Measurements from ENCODE around the gene RANBP10. TPM values are rescaled to one million over a fixed set of nuclear protein-coding genes. Genes with fewer than 3 reads are reported as not detected.

The RANBP10 gene
- polyA plus RNA-seq, 3 donors: 7.9 to 8.8 (median 8.3) TPM

DNA sequence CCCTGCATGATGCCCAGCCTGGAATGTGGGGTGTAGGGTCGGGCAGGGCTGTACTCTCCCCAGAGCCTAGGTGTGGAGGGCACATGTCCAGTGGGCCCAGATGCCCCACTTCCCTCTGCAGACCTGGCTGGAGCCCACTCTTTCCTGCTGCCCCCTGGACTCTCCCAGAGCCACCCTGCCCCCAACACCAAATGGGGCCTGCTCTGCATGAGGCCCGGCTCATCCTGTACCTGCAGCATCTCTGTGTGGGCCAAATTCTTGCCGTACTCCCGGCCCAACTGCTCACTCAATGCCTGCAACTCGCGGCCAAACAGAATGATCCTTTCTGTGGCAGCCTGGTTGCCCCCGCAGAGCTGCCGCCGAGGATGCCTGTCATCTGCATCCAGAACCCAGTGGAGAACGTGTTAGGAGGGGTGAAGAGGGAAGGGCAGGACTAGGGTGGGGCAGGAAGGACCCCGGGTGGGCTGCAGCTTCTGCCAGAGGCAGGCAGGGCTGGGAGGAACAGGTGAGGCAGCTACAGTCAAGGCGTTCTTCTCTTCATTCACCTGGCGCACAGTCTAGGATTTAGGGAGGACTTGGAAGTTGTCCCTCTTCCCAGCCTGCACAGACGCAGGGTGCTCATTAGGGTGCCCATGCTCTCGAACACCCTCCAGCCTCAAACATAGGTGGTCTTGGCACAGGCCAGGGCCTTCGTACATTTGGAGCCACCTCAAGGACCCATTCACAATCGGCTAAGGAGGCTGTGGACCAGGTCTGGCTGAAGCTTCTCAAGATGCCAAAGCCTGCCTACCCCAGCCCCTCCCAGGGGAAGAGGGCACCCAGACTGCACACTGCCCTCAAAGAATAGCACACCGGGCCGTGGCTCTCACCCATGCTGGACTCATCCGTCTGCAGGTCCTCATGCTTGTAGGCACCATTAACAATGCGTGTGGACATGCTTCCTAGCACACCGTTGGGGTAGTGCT is 78.6 kb downstream of the RANBP10 start:
- no peak overlapping the region for H3K27ac ChIP-seq (ENCODE audit: low read depth, low read length)
- 91 to 94% (median 93%) methylated on average over 22 of the region's 22 CpGs for WGBS, 3 donors

DNA sequence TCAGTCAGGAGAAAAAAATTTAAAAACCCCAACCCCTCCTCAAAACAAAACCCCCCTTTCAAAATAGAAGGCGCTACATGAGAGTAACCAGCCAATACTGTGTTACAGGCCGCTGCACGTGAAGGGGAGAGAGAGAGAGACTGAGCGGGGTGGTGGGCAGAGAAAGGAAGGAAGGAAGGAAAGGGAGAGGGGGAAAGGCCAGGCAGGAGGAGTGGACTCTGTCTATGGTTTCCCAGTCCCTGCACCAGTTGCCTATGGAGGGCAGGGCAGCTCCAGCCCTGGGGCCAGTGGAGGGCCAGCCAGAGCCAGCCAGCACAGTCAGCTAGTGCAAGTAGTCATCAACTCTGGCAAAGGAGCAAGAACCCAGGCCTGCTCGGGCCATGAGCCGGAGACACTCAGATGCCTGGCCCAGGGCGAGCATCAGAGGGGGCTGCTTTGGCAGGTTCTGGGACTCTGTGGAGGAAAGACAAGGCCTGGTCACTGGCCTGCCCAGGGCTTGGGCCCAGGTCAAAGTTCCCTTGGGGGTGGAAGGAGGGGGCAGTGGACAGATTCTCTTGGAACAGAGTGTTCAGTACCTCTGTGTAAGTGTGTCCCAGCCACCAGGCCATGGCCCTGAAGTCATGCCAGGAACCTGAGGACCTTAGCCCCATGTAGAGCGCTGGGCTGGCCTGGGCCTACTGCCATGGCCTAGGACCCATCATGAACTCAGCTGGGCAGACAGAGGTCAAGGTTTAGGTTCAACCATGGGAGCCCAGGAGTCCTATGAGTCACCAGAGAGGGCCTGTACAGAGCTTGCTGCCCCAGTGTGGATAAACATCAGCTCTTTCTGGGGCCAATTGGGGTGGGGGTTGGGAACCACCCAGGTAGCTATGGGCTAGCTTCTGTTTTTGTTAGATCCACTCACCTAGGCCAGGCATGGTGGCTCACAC is 80.0 kb downstream of the RANBP10 start:
- WGBS, 3 donors: 91% methylated on average over 8 of the region's 8 CpGs
- no peak overlapping the region for H3K27ac ChIP-seq (ENCODE audit: low read depth, low read length)

DNA sequence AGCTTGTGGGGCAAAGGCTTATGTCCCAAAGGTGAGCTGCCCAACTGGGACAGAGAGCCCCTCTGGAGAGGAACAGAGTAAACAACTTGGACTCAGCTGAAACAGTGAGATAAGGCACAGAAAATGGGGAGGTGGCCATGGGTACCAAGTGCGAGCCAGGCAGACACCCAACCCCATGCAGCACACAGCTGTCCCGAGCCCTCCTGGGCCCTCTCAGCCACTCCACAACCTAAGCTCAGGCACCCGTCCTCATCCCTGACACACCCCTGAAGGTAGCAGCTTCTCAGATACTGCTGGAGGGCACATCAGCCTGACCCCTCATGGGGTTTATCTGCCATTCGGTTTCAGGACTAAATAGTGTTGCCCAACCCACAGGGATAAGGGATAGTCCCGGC is 82.5 kb downstream of the RANBP10 start:
- H3K27ac ChIP-seq (ENCODE audit: low read depth, low read length): no peak overlapping the region
- 88 to 91% (median 89%) methylated on average over 5 of the region's 5 CpGs for WGBS, 3 donors

DNA sequence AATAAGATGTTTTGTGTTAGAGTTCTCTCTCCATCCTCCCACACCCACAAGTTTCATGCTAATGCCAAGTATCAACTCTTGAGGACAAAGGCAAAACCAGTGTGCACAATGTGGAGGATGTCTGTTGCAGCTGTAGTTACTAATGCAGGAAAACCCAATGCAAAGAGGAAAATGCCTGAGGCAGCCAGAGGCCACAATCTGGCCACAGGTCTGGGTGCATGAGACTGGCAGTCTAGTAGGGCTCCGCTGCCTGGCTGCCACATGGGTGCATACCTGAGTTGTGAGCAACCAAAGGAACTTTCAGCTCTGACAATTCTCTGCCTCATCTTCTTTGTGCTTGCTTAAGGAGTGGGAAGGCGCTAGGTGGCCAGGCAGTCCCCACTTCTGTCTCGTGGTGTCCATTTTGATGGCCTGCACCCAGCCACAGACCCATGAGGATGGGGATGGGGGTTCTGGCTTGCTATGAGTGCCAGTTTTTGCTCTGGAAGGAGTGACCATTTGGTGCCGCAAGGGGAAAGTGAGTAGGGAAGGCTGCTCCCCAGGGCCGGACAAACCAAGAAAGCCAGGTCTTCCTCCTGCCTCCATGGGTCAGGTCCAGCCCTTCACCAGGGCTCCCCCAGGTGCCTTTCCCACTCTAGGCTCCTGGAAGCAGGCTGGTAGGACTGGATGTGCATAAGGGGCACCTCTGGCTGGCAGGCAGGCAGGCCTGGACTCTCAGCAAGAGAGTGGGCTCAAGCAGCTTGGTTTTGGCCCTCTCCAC is 83.0 kb downstream of the RANBP10 start:
- no peak overlapping the region for H3K27ac ChIP-seq (ENCODE audit: low read depth, low read length)
- WGBS, 3 donors: 94 to 99% (median 97%) methylated on average over 5 of the region's 5 CpGs

DNA sequence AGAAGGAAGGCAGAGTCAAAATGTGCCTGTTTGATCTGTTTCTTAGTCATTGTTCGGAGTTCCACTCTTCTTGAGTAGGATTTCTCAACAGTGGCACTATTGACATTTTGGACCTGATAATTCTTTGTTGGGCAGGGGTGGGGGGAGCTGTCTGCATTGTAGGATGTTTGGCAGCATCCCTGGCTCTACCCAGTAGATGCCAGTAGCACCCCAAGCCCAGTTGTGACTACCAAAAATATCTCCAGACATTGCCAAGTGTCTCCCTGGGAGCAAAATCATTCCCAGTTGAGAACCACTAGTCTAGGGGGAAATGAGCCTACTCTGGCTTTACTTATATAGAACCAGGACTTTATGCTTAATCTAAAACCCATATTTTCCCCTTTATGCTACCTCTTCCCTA is 86.1 kb downstream of the RANBP10 start:
- H3K27ac ChIP-seq (ENCODE audit: low read depth, low read length): no peak overlapping the region
- WGBS, 3 donors: 21 to 57% (median 48%) methylated on average over 1 of the region's 1 CpG

DNA sequence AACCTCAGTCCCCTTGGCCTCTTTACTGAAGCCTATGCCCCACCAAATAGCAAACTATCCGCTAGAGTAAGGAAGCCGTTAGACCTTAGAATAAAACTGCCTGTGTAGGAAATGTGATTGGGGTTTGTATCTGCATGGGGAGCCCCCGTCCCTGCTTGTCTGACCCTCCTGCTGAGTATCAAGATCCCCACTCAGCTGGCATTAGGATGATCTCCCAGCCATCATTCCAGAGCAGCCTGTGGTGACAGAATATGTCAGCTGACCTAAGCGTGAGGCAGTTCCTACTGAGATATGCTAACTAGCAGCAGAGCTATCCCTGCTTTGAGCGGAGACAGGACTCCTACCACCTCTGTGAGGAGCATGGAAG is 86.6 kb downstream of the RANBP10 start:
- peak overlapping the region; percentile 38 for H3K27ac ChIP-seq (ENCODE audit: low read depth, low read length)
- 2 to 6% (median 3%) methylated on average over 5 of the region's 5 CpGs for WGBS, 3 donors

DNA sequence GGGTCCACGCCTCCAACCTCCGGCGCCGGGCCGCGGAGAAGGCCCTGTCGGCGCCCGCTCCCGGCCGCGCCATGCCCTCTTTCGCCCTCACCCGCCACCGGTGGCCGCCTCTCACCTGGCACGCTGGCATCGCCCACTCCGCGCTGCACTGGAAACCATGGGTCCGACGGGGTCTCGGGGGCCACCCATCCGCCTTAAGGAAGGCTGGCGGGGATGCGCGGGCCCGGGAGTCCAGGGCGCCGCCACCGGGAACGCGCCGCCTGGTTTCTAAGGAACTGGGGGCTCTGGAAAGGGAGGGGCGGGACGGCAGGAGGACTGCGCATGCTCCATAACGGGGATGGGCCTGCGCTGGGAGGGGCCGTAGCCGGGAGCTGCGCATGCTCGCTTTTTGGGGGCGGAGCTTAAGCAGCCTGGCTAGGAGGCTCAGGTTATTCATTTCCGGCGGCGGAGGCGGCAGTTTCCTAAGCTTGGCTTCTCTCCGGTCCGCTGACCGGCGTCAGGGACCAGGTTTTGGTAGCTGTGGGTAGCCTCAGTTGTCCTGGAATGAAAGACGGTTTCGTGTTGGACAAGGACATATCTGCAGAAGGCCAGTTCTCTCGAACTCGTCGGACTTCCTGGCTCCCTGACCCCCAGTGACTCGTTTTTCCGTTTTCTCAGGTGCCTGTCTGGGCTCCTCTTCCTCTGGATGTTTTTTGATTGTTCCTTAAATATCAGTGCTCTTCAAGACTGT is 87.1 kb downstream of the RANBP10 start, which contains the start of gene GFOD2:
Gene GFOD2, minus strand, starts transcription at position 269 of the 730 bp plus-strand sequence. CDS start 33,601 bp downstream, outside the sequence.
- 0% methylated on average over 59 of the region's 59 CpGs for WGBS, 3 donors
- H3K27ac ChIP-seq (ENCODE audit: low read depth, low read length): peak within 1 kb of the TSS; percentile 38

DNA sequence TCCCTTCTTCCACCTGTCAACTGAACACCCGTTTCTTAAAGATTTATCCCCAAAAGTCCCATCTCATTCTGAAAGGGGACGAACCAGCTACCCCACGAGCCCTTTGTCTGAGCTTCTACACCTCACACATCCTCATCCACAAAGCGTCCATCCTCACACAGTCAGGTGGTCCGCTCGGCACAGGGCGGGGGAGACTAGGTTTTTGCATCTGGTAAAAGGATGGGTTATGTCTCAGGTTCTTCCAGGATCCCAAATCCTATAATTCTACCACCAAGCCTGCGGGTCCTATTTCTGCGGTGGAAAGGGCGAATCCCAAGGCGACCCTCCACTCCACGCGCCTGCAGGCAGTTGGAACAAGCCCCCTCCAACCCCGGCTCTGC is 87.7 kb downstream of the RANBP10 start:
- no peak overlapping the region for H3K27ac ChIP-seq (ENCODE audit: low read depth, low read length)
- 1 to 5% (median 1%) methylated on average over 14 of the region's 14 CpGs for WGBS, 3 donors

DNA sequence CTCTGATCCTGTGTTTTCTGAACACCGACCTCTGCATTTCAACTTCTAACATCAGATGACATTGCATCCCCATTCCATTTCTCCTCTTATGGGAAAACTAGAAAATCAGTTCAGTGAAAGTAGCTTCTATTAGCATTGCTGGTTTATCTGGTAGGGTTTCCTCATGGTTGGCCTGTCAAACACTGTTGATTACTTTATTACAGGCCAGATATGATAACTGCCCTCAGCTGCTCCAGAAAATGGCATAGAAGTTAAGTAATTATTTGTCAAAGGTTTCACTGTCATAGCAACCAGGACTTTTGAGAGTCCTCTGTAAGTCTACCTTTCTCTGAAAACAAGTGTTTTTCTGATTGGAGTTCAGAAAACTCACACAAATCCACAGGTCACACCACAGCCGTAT is 90.3 kb downstream of the RANBP10 start:
- 39 to 91% (median 90%) methylated on average over 2 of the region's 2 CpGs for whole genome bisulfite sequencing, 3 donors

DNA sequence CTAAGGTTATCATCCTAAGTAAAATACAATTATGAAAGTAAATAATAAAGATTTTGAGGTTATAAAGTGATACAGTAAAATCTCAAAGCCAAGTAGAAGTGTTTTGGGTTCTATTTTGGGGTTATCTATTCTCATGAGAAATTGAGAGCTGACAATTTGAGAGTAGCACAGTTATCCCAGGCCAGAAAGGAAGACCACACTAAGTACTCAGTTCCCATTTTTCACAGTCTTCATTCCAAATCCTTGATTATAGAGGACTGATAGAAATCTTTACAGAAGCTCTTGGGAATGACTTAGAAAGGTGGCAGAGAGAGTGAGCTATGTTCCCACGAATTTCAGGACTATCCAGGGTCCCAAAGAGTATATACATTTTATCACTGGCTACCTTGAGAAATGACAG is 91.8 kb downstream of the RANBP10 start:
- H3K27ac ChIP-seq (ENCODE audit: low read depth, low read length): no peak overlapping the region
- WGBS, 3 donors: 71 to 83% (median 83%) methylated on average over 1 of the region's 1 CpG

More for the DNA sequence above, 90.3 kb downstream of the RANBP10 start:
- H3K27ac ChIP-seq (ENCODE audit: low read depth, low read length): no peak overlapping the region

DNA sequence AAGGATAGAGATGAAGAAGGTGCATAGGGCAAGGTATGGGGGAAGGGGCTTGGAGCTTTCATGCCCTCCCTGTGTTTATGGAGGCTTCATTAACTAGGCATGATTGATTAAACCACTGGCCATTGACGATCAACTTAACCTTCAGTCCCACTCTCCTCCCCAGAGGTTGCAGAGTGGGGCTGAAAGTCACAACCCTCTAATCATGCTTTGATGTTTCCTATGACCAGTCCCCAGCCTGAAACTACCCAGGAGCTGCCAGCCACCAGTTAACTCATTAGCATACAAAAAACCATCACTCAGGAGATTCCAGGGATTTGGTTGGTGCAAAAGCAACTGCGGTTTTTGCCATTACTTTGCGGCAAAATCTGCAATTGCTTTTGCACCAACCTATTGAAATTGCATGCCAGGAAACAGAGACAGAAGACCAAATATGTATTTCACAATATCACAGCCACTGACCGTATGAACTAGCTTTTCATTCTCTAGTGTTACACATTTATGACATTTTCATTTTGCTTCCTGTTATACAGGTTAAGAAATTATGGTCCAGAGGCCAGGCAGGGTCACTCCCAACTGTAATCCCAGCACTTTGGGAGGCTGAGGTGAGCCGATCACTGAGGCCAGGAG is 92.6 kb downstream of the RANBP10 start:
- 56 to 87% (median 58%) methylated on average over 5 of the region's 5 CpGs for WGBS, 3 donors
- H3K27ac ChIP-seq (ENCODE audit: low read depth, low read length): no peak overlapping the region

DNA sequence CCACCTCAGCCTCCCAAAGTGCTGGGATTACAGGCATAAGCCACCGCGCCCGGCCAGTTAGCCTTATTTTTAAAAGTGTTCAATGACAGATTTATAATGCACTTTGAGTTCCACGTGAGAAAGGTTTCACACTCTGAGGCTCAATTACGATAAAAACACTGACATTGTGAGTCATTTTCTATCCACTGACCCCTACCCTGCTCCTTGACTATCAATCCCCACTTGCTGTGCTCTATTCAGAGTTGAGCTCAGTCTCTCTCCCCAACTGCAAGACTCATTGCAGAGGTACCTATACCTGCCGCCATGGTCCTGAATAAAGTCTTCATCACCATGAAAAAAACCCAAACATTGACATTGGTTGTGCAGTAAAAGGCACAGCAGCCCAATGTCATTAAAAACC is 95.8 kb downstream of the RANBP10 start:
- WGBS, 3 donors: 89 to 95% (median 93%) methylated on average over 6 of the region's 6 CpGs
- no peak overlapping the region for H3K27ac ChIP-seq (ENCODE audit: low read depth, low read length)

DNA sequence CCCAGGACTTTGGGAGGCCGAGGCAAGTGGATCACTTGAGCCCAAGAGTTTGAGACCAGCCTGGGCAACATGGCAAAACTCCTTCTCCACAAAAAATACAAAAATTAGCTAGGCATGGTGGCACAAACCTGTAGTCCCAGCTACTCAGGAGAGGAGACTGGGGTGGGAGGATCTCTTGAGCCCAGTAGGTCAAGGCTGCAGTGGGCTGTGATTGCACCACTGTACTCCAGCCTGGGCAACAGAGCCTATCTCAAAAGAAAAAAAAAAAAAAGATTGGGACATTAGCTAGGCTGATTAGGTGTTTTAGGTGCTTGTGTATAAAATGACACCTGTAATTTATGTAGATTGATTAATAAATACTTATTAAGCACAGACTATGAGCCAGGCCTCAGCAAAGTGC is 97.3 kb downstream of the RANBP10 start:
- no peak overlapping the region for H3K27ac ChIP-seq (ENCODE audit: low read depth, low read length)
- WGBS, 3 donors: 92 to 96% (median 96%) methylated on average over 1 of the region's 1 CpG

DNA sequence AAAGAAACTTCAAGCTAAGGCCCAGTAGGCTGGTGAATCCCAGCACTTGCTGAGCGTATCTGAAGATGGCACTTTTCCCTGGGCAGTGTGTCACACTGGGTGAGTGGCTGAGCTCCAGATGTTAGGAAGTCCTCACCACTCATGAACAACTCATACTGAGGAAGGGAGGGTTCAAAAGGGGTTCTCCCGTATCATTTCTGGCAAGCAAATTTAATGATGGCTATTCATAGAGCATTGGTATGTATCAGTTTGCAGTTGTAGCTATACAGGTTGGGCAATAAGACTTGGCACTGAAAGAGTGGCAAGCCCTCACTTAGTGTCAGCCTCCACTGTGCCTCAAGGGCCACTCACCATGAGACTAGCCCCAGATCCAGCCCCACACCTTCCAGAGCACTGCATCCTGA is 98.0 kb downstream of the RANBP10 start:
- H3K27ac ChIP-seq (ENCODE audit: low read depth, low read length): no peak overlapping the region
- 54 to 85% (median 63%) methylated on average over 2 of the region's 2 CpGs for WGBS, 3 donors

DNA sequence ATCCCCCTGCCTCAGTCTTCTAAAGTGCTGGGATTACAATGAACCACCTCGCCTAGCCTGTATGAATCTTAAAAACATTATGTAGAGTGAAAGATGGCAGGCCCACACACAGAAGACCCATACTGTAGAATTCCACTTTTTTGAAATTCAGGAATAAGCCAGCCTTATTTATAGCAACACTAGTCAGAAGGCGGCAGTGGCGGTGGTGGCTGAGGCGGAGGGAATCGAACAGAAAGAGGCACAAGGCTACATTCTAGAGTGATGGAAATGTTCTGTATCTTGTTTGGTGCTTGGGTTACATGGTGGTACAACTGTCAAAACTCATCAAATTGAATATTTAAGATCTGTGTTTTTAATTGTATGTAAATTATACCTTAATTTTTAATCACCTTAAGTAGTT is 98.6 kb downstream of the RANBP10 start:
- 97% methylated on average over 5 of the region's 5 CpGs for WGBS, 3 donors
- no peak overlapping the region for H3K27ac ChIP-seq (ENCODE audit: low read depth, low read length)

DNA sequence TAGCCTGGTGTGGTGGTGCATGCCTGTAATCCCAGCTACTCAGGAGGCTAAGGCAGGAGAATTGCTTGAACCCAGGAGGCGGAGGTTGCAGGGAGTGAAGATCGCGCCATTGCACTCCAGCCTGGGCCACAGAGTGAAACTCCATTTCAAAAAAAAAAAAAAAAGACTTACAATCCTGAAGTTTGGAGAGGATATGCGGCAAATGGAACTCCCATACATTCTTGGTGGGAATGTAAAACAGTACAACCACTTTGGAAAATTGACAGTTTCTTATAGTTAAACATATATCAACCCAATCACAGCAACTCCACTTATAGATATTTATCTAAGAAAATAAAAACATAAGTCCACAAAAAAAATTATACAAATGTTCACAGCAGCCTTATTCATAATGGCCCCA is 99.2 kb downstream of the RANBP10 start:
- H3K27ac ChIP-seq (ENCODE audit: low read depth, low read length): no peak overlapping the region
- WGBS, 3 donors: 88 to 99% (median 96%) methylated on average over 4 of the region's 4 CpGs

DNA sequence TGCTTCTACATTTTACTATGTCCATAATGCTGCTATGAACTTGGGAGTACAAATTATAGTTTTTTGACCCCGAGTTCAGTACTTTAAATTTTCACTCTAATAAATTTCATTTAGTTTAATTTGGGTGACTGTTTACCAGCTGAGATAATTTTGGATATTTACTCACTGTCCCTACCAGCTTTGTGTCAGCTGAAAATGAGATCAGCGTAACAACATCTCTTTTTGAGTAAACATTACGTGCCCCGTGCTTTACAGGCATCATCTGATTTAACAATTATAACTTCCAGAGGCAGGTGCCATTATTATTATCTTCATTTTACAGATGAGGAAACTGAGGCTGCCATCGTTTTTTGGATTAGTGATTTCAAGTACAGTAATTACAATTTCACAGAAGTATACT is 102.2 kb downstream of the RANBP10 start:
- no peak overlapping the region for H3K27ac ChIP-seq (ENCODE audit: low read depth, low read length)
- 80 to 91% (median 90%) methylated on average over 5 of the region's 5 CpGs for WGBS, 3 donors

Measured in adipose tissue (tissue), 3 donors.